Panc1 (cell line): Measurements from ENCODE around the gene NUP153.

Source experiments
- CTCF ChIP-seq: fragments of 450-650 bp; IDR thresholded peaks from 2 replicates; pipeline ENCODE4 v1.5.1; 2017; ENCODE audit warnings: mild to moderate bottlenecking
- POLR2AphosphoS5 ChIP-seq: IDR thresholded peaks from 2 replicates; pipeline ENCODE4 v1.6.1; 2012; ENCODE audit warnings: mild to moderate bottlenecking, low read depth, low read length, moderate library complexity

GRCh38 chr6:17633465-17634188 is 73.1 kb downstream of the NUP153 start:
- TF ChIP-seq CTCF (no peak), POLR2AphosphoS5 (no peak)
